Measurements from ENCODE around the gene THRB. TPM values are rescaled to one million over a fixed set of nuclear protein-coding genes. Genes with fewer than 3 reads are reported as not detected.

The THRB gene
- total and polyA plus RNA-seq, 9 of the 15 experiments (the other 6 are each of a cell fraction or from before 2014, with no cell fraction given): 1.7 to 14.9 (median 6.9) TPM

- Histone ChIP-seq H4K20me1 (replicated peaks; ENCODE audit: control insufficient read depth, insufficient read depth, low read length) (no peaks in the 10 kb centered on the region), H3K27ac (ENCODE audit: extremely low read depth, low read depth, low read length) (no peak overlapping the region), H2AFZ (ENCODE audit: low read depth, low read length) (no peak overlapping the region), H3K4me1 (replicated peaks in 1 of 2; ENCODE audit: control insufficient read depth in 2 of 2, insufficient read depth in 2 of 2, low read length in 2 of 2) (no peaks in the 10 kb centered on the region), H3K9me3 (replicated peaks; ENCODE audit: control insufficient read depth, insufficient read depth, low read depth, low read length) (no peaks in the 10 kb centered on the region), H3K4me3 (no peak overlapping the region), H3K79me2 (ENCODE audit: control insufficient read depth, insufficient read depth, low read length) (no peaks in the 10 kb centered on the region), H3K9ac (ENCODE audit: insufficient read depth in 1 of 2, low read depth in 2 of 2, low read length in 2 of 2) (no peak overlapping the region), H3K27me3 (ENCODE audit: control insufficient read depth in 2 of 2, insufficient read depth in 2 of 2, low read length in 2 of 2) (no peaks in the 10 kb centered on the region), H3K4me2 (ENCODE audit: insufficient read depth, low read length) (no peak overlapping the region), H3K36me3 (ENCODE audit: control insufficient read depth, insufficient read depth, low read length) (no peaks in the 10 kb centered on the region), H3K9me1 (ENCODE audit: control insufficient read depth, insufficient read depth, low read length) (no peaks in the 10 kb centered on the region)
- intact Hi-C loops (cut with micrococcal nuclease): no loop called here
- ChIA-PET POLR2A (interaction anchor here (1.6 kb wide), 1 partner anchor 9 kb away, joined by 4 read pairs; no protein-coding TSS in a partner anchor), CTCF (ENCODE audit: low intra/inter-chr PET ratio) (no interaction called here)
- no peak for DNase-seq (ENCODE audit: extremely low read depth in 1 of 4, low spot score in 3 of 4)
- 13% methylated on average over 3 of the region's 4 CpGs for WGBS (ENCODE audit: insufficient coverage, low coverage, missing lambda C conversion rate)
- no TSS peak for BruUV-seq (replicated peaks)
- FAIRE-seq: no peak
- in situ Hi-C loops (cut with MboI): no loop called here
- ATAC-seq: no peak
- TF ChIP-seq PCBP1 (IDR thresholded peaks at IDR 0.05; ENCODE audit: low read depth, low read length, poor library complexity, severe bottlenecking): no peak
- no peak for TF ChIP-seq ZNF707 (CRISPR knock-in tag; conservative IDR thresholded peaks at IDR 0.05)
- no peak for TF ChIP-seq NEUROD1 (IDR thresholded peaks at IDR 0.05; ENCODE audit: borderline replicate concordance, low read depth, low read length, partially characterized antibody)
- no peak for TF ChIP-seq ZNF764 (CRISPR knock-in tag; IDR thresholded peaks at IDR 0.05; ENCODE audit: low read depth)
- no peak for TF ChIP-seq RAD21 (CRISPR knock-in tag; conservative IDR thresholded peaks at IDR 0.05 in 1 of 2, IDR thresholded peaks at IDR 0.05 in 1 of 2)
- TF ChIP-seq HNRNPL (IDR thresholded peaks at IDR 0.05; ENCODE audit: low read depth, low read length): no peak
- no peak for TF ChIP-seq ZBTB5 (IDR thresholded peaks at IDR 0.05)
- TF ChIP-seq TCFL5 (CRISPR knock-in tag; conservative IDR thresholded peaks at IDR 0.05): no peak
- TF ChIP-seq CBFB (CRISPR knock-in tag; IDR thresholded peaks at IDR 0.05): no peak
- no peak for TF ChIP-seq ZSCAN32 (CRISPR knock-in tag; IDR thresholded peaks at IDR 0.05)
- TF ChIP-seq C11orf30 (IDR thresholded peaks at IDR 0.05; ENCODE audit: low read depth): peak; percentile 34; the same call in 1 of the 2 replicates
- no peak for TF ChIP-seq ERF (CRISPR knock-in tag; IDR thresholded peaks at IDR 0.05)
- no peak for TF ChIP-seq ELF2 (CRISPR knock-in tag; IDR thresholded peaks at IDR 0.05)
- TF ChIP-seq ZNF551 (CRISPR knock-in tag; IDR thresholded peaks at IDR 0.05): no peak
- no peak for TF ChIP-seq KDM4B (IDR thresholded peaks at IDR 0.05; ENCODE audit: borderline replicate concordance in 2 of 2, low read depth in 1 of 2)
- no peak for TF ChIP-seq IRF2 (CRISPR knock-in tag; IDR thresholded peaks at IDR 0.05)
- TF ChIP-seq MAFF (IDR thresholded peaks at IDR 0.05; ENCODE audit: low read length): 0 out of 2 replicates have a peak, but pooled peaks have one; percentile 3
- TF ChIP-seq SMARCC2 (IDR thresholded peaks at IDR 0.05; ENCODE audit: low read depth): no peak
- TF ChIP-seq NFRKB (IDR thresholded peaks at IDR 0.05; ENCODE audit: low read depth): no peak
- TF ChIP-seq EP300 (IDR thresholded peaks at IDR 0.05; ENCODE audit: low read length): no peak
- no peak for TF ChIP-seq THAP12 (CRISPR knock-in tag; IDR thresholded peaks at IDR 0.05)
Measured at GRCh38 chr3:24222165-24222805, 272.4 kb downstream of the THRB start.

Data from K562 (cell line).